ENCODE data around the gene KCNJ18.
"Not testable (repeated sequence)": the region's sequence is repeated elsewhere in the genome, so short reads cannot be mapped to it uniquely, and the experiment has no call there.

DNA sequence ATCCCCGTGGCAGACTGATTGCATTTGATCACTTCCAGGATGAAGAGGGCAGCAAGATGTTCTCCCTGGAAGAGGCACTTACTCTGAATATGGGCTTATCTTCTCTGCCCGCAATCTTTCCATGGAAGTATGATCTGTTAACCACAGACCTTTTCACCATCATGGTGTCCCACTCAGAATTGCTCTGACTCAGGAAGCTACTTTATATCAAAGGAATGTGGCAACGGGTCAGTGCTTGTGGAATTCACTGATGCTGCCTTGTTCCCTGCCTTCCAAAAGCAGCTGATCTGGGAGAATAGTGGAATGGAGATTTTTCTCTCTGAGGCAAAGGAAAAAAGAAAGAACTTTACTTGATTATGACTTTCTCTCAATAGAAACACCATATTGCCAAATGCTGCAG is 23.6 kb downstream of the KCNJ18 start:
- TF ChIP-seq, protein P1, sequence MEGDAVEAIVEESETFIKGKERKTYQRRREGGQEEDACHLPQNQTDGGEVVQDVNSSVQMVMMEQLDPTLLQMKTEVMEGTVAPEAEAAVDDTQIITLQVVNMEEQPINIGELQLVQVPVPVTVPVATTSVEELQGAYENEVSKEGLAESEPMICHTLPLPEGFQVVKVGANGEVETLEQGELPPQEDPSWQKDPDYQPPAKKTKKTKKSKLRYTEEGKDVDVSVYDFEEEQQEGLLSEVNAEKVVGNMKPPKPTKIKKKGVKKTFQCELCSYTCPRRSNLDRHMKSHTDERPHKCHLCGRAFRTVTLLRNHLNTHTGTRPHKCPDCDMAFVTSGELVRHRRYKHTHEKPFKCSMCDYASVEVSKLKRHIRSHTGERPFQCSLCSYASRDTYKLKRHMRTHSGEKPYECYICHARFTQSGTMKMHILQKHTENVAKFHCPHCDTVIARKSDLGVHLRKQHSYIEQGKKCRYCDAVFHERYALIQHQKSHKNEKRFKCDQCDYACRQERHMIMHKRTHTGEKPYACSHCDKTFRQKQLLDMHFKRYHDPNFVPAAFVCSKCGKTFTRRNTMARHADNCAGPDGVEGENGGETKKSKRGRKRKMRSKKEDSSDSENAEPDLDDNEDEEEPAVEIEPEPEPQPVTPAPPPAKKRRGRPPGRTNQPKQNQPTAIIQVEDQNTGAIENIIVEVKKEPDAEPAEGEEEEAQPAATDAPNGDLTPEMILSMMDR (IDR thresholded peaks at IDR 0.05; ENCODE audit: borderline replicate concordance, extremely low read depth, low read length, poor library complexity, severe bottlenecking) = not testable (repeated sequence)
- TF ChIP-seq EZH2 (IDR thresholded peaks at IDR 0.05; ENCODE audit: borderline replicate concordance, low read depth, low read length, severe bottlenecking) = not testable (repeated sequence)
